SK-N-MC (cell line): Measurements from ENCODE around the gene CACNA1H.

Source experiments
- DNase-seq: peaks from one replicate; pipeline ENCODE4 v3.0.0-alpha.2; 2011; ENCODE audit warnings: low read depth, low spot score
- H3K27ac ChIP-seq: fragments of 200-600 bp; sonication (generic); 2 replicates; pipeline ENCODE4 v1.5.1; 2016; ENCODE audit warnings: mixed run types
- H3K36me3 ChIP-seq: fragments of 200-600 bp; sonication (generic); 2 replicates; pipeline ENCODE4 v1.6.1; 2017; ENCODE audit warnings: antibody characterized with exemption, low read length, mixed read lengths; ENCODE audit not compliant: insufficient read depth
- H3K4me3 ChIP-seq: fragments of 200-600 bp; sonication (generic); 2 replicates; pipeline ENCODE4 v1.5.1; 2016
- H3K9ac ChIP-seq: fragments of 200-600 bp; sonication (generic); 2 replicates; pipeline ENCODE4 v1.8.0; 2017; ENCODE audit warnings: mixed run types, mixed read lengths; ENCODE audit not compliant: insufficient read length
- H3K9me3 ChIP-seq: fragments of 200-600 bp; sonication (generic); 2 replicates; pipeline ENCODE4 v1.6.1; 2017; ENCODE audit warnings: low read depth, mild to moderate bottlenecking, antibody characterized with exemption, low read length, moderate library complexity, mixed read lengths
- EZH2 ChIP-seq: fragments of 200-600 bp; sonication (generic); IDR thresholded peaks from one replicate; pipeline ENCODE4 v1.6.1; 2017; ENCODE audit warnings: antibody characterized with exemption
- FOXP2 ChIP-seq: optimal IDR thresholded peaks from 2 replicates; pipeline ENCODE3; 2011; ENCODE audit warnings: mild to moderate bottlenecking, moderate library complexity; ENCODE audit not compliant: insufficient read depth; ENCODE audit errors: extremely low read length, control extremely low read depth
- POLR2AphosphoS5 ChIP-seq: IDR thresholded peaks from 2 replicates; pipeline ENCODE4 v1.6.1; 2012; ENCODE audit warnings: mild to moderate bottlenecking, low read depth, low read length, borderline replicate concordance

The CACNA1H gene

GRCh38 chr16:1201444-1201843 is 48.5 kb downstream of the CACNA1H start:
- no peak overlapping the region for H3K9ac ChIP-seq
- no peak overlapping the region for H3K4me3 ChIP-seq
- no peak for TF ChIP-seq EZH2
- no peak for DNase-seq
- no peaks in the 10 kb centered on the region for H3K9me3 ChIP-seq
- no peaks in the 10 kb centered on the region; the same call in 1 of the 2 replicates for H3K36me3 ChIP-seq
- H3K27ac ChIP-seq, result no peak overlapping the region

- no peak for DNase-seq
- no peak overlapping the region for H3K9ac ChIP-seq
- H3K36me3 ChIP-seq, result no peaks in the 10 kb centered on the region; the same call in 1 of the 2 replicates
- no peak overlapping the region for H3K4me3 ChIP-seq
- H3K27ac ChIP-seq, result no peak overlapping the region
- H3K9me3 ChIP-seq, result no peaks in the 10 kb centered on the region
- TF ChIP-seq FOXP2, result no peak
- no peak for TF ChIP-seq POLR2AphosphoS5
- TF ChIP-seq EZH2, result no peak
Measured at GRCh38 chr16:1202274-1202673, 49.4 kb downstream of the CACNA1H start.

DNA sequence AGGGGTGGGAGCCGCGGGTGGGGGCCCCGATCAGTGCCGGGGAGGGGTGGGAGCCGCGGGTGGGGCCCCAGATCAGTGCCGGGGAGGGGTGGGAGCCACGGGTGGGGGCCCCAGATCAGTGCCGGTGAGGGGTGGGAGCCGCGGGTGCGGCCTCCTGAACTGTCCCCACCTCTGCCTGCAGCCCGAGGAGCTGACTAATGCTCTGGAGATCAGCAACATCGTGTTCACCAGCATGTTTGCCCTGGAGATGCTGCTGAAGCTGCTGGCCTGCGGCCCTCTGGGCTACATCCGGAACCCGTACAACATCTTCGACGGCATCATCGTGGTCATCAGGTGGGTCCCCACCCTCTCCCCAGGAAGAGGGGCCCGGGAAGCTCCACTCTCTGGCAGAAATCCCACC is 52.0 kb downstream of the CACNA1H start:
- no peak for TF ChIP-seq FOXP2
- H3K9me3 ChIP-seq, result no peaks in the 10 kb centered on the region
- DNase-seq, result no peak
- no peak overlapping the region for H3K9ac ChIP-seq
- H3K36me3 ChIP-seq, result no peaks in the 10 kb centered on the region; the same call in 1 of the 2 replicates
- no peak overlapping the region for H3K27ac ChIP-seq
- H3K4me3 ChIP-seq, result no peak overlapping the region

GRCh38 chr16:1206326-1206725 is 53.4 kb downstream of the CACNA1H start:
- DNase-seq, result no peak
- no peaks in the 10 kb centered on the region for H3K9me3 ChIP-seq
- TF ChIP-seq FOXP2 (no peak), POLR2AphosphoS5 (no peak), EZH2 (no peak)

GRCh38 chr16:1206786-1207185 is 53.9 kb downstream of the CACNA1H start:
- Histone ChIP-seq H3K36me3 (peaks cover 4% of the 10 kb centered on the region; the same call in 1 of the 2 replicates), H3K4me3 (no peak overlapping the region), H3K27ac (no peak overlapping the region), H3K9ac (no peak overlapping the region), H3K9me3 (no peaks in the 10 kb centered on the region)
- DNase-seq, result no peak
- no peak for TF ChIP-seq FOXP2

More at GRCh38 chr16:1206326-1206725, 53.4 kb downstream of the CACNA1H start:
- no peak overlapping the region for H3K4me3 ChIP-seq
- H3K36me3 ChIP-seq, result peaks cover 4% of the 10 kb centered on the region; the same call in 1 of the 2 replicates
- H3K9ac ChIP-seq, result no peak overlapping the region
- no peak overlapping the region for H3K27ac ChIP-seq

- no peak overlapping the region for H3K4me3 ChIP-seq
- peaks cover 4% of the 10 kb centered on the region; the same call in 1 of the 2 replicates for H3K36me3 ChIP-seq
- TF ChIP-seq FOXP2 (no peak), EZH2 (no peak), POLR2AphosphoS5 (no peak)
- H3K27ac ChIP-seq, result no peak overlapping the region
- no peaks in the 10 kb centered on the region for H3K9me3 ChIP-seq
- DNase-seq, result no peak
- no peak overlapping the region for H3K9ac ChIP-seq
Measured at GRCh38 chr16:1208239-1208830, 55.4 kb downstream of the CACNA1H start.

- H3K9me3 ChIP-seq, result no peaks in the 10 kb centered on the region
- H3K9ac ChIP-seq, result no peak overlapping the region
- no peak overlapping the region for H3K27ac ChIP-seq
- TF ChIP-seq EZH2 (no peak), FOXP2 (no peak), POLR2AphosphoS5 (no peak)
- H3K4me3 ChIP-seq, result no peak overlapping the region
- DNase-seq, result no peak
- H3K36me3 ChIP-seq, result peaks cover 4% of the 10 kb centered on the region; the same call in 1 of the 2 replicates
Measured at GRCh38 chr16:1209081-1209480, 56.2 kb downstream of the CACNA1H start.

- Histone ChIP-seq H3K27ac (no peak overlapping the region), H3K4me3 (no peak overlapping the region), H3K9ac (no peak overlapping the region), H3K36me3 (peaks cover 4% of the 10 kb centered on the region; the same call in 1 of the 2 replicates), H3K9me3 (no peaks in the 10 kb centered on the region)
- no peak for DNase-seq
- TF ChIP-seq FOXP2 (no peak), POLR2AphosphoS5 (no peak), EZH2 (no peak)
Measured at GRCh38 chr16:1210461-1210860, 57.6 kb downstream of the CACNA1H start.

- no peak for DNase-seq
- H3K9me3 ChIP-seq, result no peaks in the 10 kb centered on the region
- no peak overlapping the region for H3K9ac ChIP-seq
- no peak overlapping the region for H3K27ac ChIP-seq
- no peak overlapping the region for H3K4me3 ChIP-seq
- TF ChIP-seq FOXP2 (no peak), EZH2 (no peak), POLR2AphosphoS5 (no peak)
- H3K36me3 ChIP-seq, result peaks cover 4% of the 10 kb centered on the region; the same call in 1 of the 2 replicates
Measured at GRCh38 chr16:1211451-1212268, 58.8 kb downstream of the CACNA1H start.
